T47D (cell line): Measurements from ENCODE around the gene DROSHA.
"Not testable (repeated sequence)": the region's sequence is repeated elsewhere in the genome, so short reads cannot be mapped to it uniquely, and the experiment has no call there.

ENCODE experiments used
- DNase-seq, 2 experiments: peaks; one replicate each; pipeline versions ENCODE4 v3.0.0 to v3.0.0-alpha.2; 2011 to 2012; ENCODE audit warnings: low read depth in 1 of 2, low spot score in 1 of 2
- JUND ChIP-seq: IDR thresholded peaks from 2 replicates; pipeline ENCODE4 v1.6.1; 2012; ENCODE audit warnings: low read depth
- in situ Hi-C: cut with HindIII; loops from 2 replicates; pipeline ENCODE4 v1.10.0; 2016; ENCODE audit warnings: low sequenced_read_pairs, low pct_unique_long_range_greater_than_20kb

The DROSHA gene

GRCh38 chr5:31416547-31416946 is 115.3 kb downstream of the DROSHA start:
- TF ChIP-seq JUND: no peak
- DNase-seq: no peak
- in situ Hi-C loops: no loop called here

DNA sequence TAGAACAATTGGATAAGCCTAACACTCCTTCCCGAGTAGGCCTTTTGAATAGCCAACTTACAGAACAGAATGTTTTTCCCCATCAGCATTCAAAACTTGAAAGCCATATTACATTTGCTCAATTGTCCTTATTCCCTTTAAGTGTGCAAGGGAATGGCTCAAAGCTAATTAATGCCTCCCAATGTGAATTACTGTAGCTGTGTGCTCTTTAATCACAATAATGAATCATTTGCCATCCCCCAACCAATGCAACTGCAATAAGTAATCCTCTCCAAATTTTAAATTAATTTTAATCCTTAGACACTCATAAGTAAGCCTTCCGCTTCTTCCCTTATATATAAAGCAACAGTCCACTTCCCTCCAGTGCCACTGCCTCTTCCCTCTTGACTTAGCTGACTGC is 115.9 kb downstream of the DROSHA start:
- no peak for DNase-seq
- TF ChIP-seq JUND: no peak
- in situ Hi-C loops: no loop called here

DNA sequence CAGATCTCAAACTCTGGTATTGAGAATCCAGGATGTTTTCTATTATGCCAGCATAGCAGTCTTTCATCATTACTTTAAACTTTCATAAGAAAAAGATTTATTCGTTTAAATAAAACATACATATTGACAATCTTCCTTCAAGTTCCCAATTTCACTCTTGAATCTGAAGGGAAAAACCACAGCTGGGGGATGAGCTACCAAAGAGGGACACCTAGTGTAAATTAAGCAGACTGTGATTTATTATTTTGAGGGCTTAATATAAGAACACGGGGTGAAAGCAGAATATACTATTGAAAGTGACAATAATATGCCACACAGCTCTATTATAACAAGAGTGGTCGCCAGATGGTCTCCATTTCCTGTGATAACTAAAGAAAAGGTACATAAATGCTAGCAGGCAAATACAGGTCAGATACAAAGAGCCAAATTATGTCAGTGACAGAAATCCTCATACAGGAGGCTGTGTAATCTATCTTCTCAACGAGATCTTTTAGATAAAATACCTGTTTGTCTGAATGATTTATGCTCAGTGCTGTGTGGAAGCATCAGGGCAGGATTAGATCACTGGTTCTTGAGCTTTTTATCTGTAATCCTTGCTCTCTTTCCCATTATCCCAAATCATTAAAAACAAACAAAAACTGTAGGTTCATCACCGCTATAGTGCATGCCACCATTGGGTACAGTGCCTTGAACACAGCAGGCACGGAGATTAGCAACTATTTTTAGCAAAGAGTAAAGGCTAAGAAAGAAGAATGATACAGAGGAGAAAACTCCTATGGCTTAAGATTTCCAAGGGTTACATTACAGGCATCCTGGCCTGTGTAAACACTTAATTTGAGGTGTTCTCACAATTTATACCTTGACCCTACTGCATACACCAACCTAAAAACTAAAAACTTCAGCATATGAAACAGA is 116.6 kb downstream of the DROSHA start:
- TF ChIP-seq JUND: no peak
- DNase-seq: no peak
- in situ Hi-C loops: no loop called here

DNA sequence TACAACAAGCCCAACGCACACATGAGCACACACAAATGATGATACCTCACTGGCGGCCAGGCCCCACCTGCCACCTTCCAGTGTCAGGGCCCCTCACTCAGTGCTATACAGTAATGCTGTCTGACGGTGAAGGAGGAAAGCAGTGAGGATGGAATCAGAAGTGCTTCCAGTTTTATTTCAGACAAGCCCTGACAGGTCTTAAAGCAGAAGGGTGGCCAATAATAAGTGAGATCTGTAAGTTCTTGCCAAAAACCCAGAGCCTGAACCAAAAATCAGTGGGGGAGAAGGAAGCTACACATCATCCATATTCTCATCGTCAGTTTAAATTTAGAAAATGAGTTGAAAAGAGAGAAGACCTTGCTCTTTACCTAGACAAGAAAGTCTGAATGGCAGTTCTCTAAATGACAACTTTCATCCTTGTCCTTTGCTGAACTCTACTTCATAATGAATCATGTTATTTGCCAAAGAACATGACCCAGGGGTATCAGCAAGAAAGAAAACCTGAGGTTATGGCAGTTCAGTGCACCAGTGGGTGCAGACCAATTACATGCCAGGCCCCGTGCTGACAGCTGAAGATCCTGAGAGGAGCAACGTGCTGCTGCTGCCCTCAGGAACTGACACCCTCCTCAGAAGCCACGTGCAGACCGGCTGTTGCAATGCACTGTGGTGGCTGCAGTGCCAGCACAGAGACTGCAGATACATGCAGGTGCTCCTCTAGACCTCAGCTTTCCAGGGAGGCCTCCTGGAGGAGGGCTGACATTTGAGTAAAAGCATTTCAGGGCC is 118.7 kb downstream of the DROSHA start:
- no peak for TF ChIP-seq JUND
- in situ Hi-C loops: no loop called here
- DNase-seq: no peak

GRCh38 chr5:31412324-31412723 is 119.6 kb downstream of the DROSHA start:
- in situ Hi-C loops: no loop called here
- DNase-seq: no peak
- TF ChIP-seq JUND: no peak

GRCh38 chr5:31410089-31410488 is 121.8 kb downstream of the DROSHA start:
- no peak for TF ChIP-seq JUND
- in situ Hi-C loops: no loop called here
- no peak for DNase-seq

GRCh38 chr5:31408814-31409213 is 123.1 kb downstream of the DROSHA start:
- no peak for TF ChIP-seq JUND
- peak in 1 of 2 experiments; percentile 27 for DNase-seq
- in situ Hi-C loops: no loop called here

DNA sequence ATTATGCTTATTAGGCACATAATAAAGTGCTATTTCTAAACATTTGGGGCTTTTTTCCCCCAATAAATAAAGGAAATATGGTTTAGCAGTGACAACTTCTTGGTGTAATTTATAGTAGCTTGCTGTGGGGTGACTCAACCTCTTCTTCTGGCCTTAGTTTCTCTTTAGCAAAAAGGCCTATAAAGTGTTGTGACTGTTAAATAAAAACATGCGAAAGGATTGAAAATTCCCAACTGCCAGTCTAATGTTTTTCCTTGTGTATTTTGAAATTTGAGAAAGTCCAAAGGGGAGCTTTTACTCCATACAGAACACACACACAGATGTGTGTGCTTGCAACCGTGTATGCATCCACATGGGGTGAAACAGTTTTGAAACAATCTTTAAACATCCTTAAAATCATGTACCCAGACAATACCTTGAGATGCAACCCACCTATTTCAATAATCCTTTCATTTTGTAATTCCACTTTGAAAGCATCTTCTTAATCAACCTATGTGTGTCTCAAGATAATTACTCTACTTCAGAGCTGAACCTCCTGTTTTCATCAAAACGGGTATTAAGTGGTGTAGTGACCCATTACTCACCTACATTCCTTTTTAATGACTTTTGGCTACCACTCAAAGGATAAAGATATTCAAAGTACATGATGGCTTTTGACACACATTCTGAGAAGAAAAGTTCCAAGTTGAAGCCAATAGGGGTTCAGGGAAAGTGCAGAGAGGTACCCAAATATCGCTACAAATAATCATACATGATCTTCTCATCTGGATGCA is 123.8 kb downstream of the DROSHA start:
- no peak for DNase-seq
- in situ Hi-C loops: no loop called here
- no peak for TF ChIP-seq JUND

DNA sequence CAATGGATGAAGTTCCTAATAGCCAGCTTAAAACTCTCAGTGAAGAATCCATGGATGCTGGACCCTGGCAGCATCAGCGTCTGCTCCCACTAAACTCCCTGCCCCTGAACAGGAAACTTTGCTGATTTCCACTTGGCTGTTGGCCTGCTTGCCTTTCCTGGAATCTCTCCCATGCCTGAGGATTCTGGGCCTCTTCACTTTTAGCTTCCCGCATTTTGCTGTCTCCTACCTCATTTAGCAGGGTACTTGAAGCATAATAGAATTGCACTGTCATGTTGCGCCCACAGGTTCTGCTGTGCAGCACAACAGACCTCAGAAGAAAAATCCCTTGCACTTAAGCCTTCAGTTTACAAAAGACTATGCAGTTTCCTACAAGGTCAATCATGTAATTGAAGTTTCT is 127.6 kb downstream of the DROSHA start:
- in situ Hi-C loops: no loop called here
- no peak for DNase-seq
- TF ChIP-seq JUND: no peak

DNA sequence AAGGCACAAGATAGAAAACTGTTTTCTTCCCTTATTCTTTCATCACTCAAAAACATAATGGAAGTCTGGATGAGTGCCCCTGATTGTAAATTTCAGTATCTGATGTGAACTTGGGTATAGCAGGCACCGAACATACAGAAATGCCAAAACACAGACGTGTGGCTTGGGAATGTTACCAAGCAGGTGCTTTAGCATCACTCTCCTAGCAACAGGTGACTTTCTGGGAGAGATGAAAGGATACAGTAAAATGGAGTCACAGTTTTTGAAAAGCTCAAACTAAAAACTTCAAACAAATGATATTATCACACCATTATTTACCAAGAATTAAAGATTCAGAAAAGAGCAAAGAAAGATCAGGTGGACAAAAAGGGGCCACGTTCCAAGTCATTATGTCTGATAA is 130.2 kb downstream of the DROSHA start:
- TF ChIP-seq JUND: no peak
- in situ Hi-C loops: no loop called here
- DNase-seq: no peak

DNA sequence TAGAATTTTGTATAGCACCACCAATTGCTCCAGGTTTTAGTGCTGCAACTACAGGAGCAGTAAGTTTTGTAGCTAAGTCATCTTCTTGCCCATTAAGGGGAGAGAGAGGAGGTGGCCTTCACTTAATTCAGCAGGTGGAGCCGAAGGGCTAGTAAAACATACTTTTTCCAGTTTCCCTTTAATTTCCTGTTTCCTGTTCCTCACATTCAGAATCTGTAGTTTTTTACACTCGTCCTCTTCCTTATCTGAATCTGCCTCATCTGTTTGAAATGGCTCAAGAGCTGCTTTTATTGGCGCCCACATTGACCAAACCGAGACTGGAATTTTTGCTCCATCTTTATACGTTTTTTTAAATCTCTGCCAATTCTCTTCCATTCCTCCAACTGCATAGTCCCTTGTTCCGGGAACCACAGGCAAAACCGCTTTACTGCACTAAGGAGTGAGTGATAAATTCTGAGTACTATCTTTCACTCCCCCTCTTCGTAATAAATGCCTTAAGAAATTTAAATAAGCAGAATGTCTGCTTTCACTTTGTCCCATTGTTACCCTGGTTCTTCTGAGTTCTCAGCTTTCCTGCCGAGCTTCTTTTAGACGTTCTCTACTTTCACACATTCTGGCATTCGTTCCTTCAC is 133.9 kb downstream of the DROSHA start:
- DNase-seq: no peak
- no peak for TF ChIP-seq JUND
- in situ Hi-C loops: no loop called here

DNA sequence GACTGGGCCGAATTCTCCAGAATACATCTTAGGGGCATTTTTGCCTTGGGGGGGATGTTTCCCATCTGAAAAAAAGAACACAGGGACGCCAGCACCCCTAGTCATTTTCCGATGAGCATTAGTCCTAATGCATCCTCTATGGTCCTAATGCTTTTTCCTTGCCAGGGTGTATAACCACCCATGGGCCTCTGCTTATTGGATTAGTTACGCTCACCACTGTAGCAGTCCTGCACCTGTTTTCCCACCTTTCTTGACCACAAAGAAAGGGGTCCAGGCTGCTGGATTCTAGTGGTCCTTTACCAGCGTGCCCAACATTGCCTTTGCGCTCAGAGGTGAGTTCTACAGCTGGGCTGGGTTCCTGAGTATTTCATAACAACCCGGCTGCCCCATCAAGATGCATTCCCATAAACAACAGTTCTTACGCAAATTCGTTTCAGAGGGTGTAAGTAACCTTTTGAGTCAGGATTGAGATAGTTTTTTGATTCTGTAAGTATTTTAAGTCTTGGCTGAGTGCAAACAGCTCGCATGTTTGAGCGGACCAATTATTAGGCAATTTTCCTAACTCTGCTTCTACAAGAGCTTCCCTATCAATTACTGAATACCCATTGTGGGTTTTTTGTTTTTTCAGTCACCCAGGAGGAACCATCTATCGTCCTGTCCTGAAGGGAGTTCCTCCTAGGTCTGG is 135.1 kb downstream of the DROSHA start:
- in situ Hi-C loops: no loop called here

GRCh38 chr5:31395450-31396045 is 136.3 kb downstream of the DROSHA start:
- in situ Hi-C loops: not testable (repeated sequence)
- DNase-seq: peak in 1 of 2 experiments; percentile 74

More for the DNA sequence above, 135.1 kb downstream of the DROSHA start:
- DNase-seq: no peak
- TF ChIP-seq JUND: no peak
